HUES64 (cell line): ENCODE measurements around the gene BUB3.
"Not testable (repeated sequence)": the region's sequence is repeated elsewhere in the genome, so short reads cannot be mapped to it uniquely, and the experiment has no call there.

ENCODE experiments used
- H3K27ac ChIP-seq: 2 replicates; pipeline ENCODE4 v1.7.0; 2013; ENCODE audit warnings: low read depth, low read length, inconsistent platforms
- H3K27me3 ChIP-seq: 2 replicates; pipeline ENCODE4 v1.6.1; 2013; ENCODE audit warnings: mild to moderate bottlenecking, low read length; ENCODE audit not compliant: insufficient read depth
- H3K36me3 ChIP-seq: 2 replicates; pipeline ENCODE4 v1.6.1; 2013; ENCODE audit warnings: mild to moderate bottlenecking, low read length; ENCODE audit not compliant: insufficient read depth
- H3K4me1 ChIP-seq: 2 replicates; pipeline ENCODE4 v1.6.1; 2013; ENCODE audit warnings: mild to moderate bottlenecking, low read length, moderate library complexity; ENCODE audit not compliant: insufficient read depth
- H3K4me3 ChIP-seq: 2 replicates; pipeline ENCODE4 v1.5.1; 2013; ENCODE audit warnings: mild to moderate bottlenecking, low read length, moderate library complexity
- H3K9ac ChIP-seq: 2 replicates; pipeline ENCODE4 v1.6.1; 2013; ENCODE audit warnings: mild to moderate bottlenecking, low read depth, low read length
- H3K9me3 ChIP-seq: 2 replicates; pipeline ENCODE4 v1.6.1; 2013; ENCODE audit warnings: low read depth, low read length; ENCODE audit not compliant: insufficient read depth
- WGBS: fragments of 150-250, 120-280 bp; methylation state at CpG from one replicate; pipeline ENCODE4 v1.1.7; 2013; ENCODE audit warnings: missing lambda C conversion rate; 5-methylcytosine and 5-hydroxymethylcytosine counted together

Gene BUB3

GRCh38 chr10:123160311-123160980, 6.2 kb downstream of the BUB3 start:
- WGBS: 95% methylated on average over 11 of the region's 11 CpGs
- Histone ChIP-seq H3K4me1 (peaks cover 5% of the 10 kb centered on the region), H3K4me3 (no peak overlapping the region), H3K36me3 (peaks cover 99% of the 10 kb centered on the region), H3K27me3 (no peaks in the 10 kb centered on the region), H3K27ac (no peak overlapping the region), H3K9me3 (no peaks in the 10 kb centered on the region), H3K9ac (no peak overlapping the region)

DNA sequence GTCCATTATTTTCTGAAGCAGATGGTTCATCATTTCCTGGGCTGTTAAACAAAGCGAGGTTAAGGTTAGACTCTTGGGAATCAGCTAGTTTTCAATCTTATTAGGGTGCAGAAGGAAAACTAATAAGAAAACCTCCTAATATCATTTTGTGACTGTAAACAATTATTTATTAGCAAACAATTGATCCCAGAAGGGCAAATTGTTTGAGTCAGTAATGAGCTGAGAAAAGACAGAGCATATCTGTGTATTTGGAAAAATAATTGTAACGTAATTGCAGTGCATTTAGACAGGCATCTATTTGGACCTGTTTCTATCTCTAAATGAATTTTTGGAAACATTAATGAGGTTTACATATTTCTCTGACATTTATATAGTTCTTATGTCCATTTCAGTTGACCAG, 10.1 kb downstream of the BUB3 start:
- H3K27ac ChIP-seq: no peak overlapping the region
- no peaks in the 10 kb centered on the region for H3K27me3 ChIP-seq
- no peak overlapping the region for H3K9ac ChIP-seq
- H3K4me1 ChIP-seq: no peaks in the 10 kb centered on the region
- peaks cover 99% of the 10 kb centered on the region for H3K36me3 ChIP-seq
- 96% methylated on average over 2 of the region's 2 CpGs for WGBS
- no peak overlapping the region for H3K4me3 ChIP-seq
- no peaks in the 10 kb centered on the region for H3K9me3 ChIP-seq

GRCh38 chr10:123165445-123166072, 11.4 kb downstream of the BUB3 start:
- H3K4me3 ChIP-seq: no peak overlapping the region
- H3K9me3 ChIP-seq: no peaks in the 10 kb centered on the region
- no peaks in the 10 kb centered on the region for H3K4me1 ChIP-seq
- no peak overlapping the region for H3K9ac ChIP-seq
- no peak overlapping the region for H3K27ac ChIP-seq
- H3K36me3 ChIP-seq: peaks cover 95% of the 10 kb centered on the region
- WGBS: 85% methylated on average over 4 of the region's 4 CpGs
- no peaks in the 10 kb centered on the region for H3K27me3 ChIP-seq

DNA sequence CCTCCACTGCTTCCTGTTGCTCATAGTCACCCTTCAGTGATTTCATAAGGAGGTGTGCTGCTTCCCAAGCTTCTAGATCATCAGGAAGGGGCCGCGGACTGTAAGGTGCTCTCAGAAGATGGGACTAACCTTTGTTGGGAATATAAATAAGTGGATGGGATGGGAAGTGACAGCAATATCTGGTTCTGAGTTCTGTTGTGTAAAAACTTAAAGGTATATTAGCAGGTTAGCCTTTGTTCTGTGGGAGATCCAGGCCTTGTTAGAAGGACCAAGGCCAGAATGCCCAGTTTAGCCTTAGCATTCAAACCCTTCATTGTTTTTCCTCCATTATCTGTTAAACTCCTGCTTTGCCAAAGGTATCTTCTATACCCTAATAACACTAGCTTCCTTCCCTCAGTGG, 12.4 kb downstream of the BUB3 start:
- H3K36me3 ChIP-seq: peaks cover 89% of the 10 kb centered on the region
- 97% methylated on average over 2 of the region's 2 CpGs for WGBS

DNA sequence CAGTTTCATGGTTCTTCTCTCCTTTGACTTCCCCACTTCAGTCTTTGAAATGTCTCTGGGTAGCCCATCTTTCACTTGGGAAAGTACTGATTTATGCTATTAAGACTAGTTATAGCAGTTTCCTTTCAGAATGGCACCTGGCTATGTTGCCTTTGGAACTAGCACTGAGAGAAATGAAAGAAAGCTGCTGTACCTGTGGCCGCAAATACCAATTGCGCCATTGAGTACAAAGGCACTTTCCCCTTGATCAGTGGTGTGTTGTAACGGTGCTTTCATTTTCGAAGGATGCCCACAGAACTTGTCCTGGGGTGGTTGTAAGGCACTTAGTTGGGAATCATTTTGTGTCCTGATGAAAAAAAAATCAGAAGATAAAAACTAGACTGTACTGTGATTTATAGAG, 16.8 kb downstream of the BUB3 start:
- no peak overlapping the region for H3K27ac ChIP-seq
- no peak overlapping the region for H3K4me3 ChIP-seq
- no peak overlapping the region for H3K9ac ChIP-seq
- H3K27me3 ChIP-seq: no peaks in the 10 kb centered on the region
- no peaks in the 10 kb centered on the region for H3K4me1 ChIP-seq
- H3K9me3 ChIP-seq: no peaks in the 10 kb centered on the region
- 95% methylated on average over 4 of the region's 4 CpGs for WGBS
- H3K36me3 ChIP-seq: peaks cover 68% of the 10 kb centered on the region

More for the DNA sequence above, 12.4 kb downstream of the BUB3 start:
- Histone ChIP-seq H3K4me3 (no peak overlapping the region), H3K27ac (no peak overlapping the region), H3K9me3 (no peaks in the 10 kb centered on the region), H3K4me1 (no peaks in the 10 kb centered on the region), H3K27me3 (no peaks in the 10 kb centered on the region), H3K9ac (no peak overlapping the region)

GRCh38 chr10:123171616-123172015, 17.4 kb downstream of the BUB3 start:
- not testable (repeated sequence) for H3K27ac ChIP-seq, H3K9ac ChIP-seq, H3K4me1 ChIP-seq, H3K9me3 ChIP-seq, H3K27me3 ChIP-seq, H3K4me3 ChIP-seq
- WGBS: 95% methylated on average over 10 of the region's 10 CpGs
- H3K36me3 ChIP-seq: peaks cover 68% of the 10 kb centered on the region

GRCh38 chr10:123175389-123176387, 21.5 kb downstream of the BUB3 start:
- H3K4me3 ChIP-seq: no peak overlapping the region
- H3K27ac ChIP-seq: no peak overlapping the region
- peaks cover 39% of the 10 kb centered on the region for H3K36me3 ChIP-seq
- no peak overlapping the region for H3K9ac ChIP-seq
- 87% methylated on average over 8 of the region's 9 CpGs for WGBS
- no peaks in the 10 kb centered on the region for H3K4me1 ChIP-seq
- no peaks in the 10 kb centered on the region for H3K9me3 ChIP-seq
- H3K27me3 ChIP-seq: no peaks in the 10 kb centered on the region

DNA sequence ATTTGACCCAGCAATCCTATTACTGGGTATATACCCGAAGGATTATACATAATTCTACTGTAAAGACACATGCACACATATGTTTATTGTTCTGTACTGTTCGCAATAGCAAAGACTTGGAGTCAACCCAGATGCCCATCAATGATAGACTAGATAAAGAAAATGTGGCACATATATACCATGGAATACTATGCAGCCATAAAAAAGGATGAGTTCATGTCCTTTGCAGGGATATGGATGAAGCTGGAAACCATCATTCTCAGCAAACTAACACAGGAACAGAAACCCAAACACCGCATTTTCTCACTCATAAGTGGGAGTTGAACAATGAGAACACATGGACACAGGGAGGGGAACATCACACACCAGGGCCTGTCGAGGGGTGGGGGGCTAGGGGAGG, 24.2 kb downstream of the BUB3 start:
- not testable (repeated sequence) for H3K4me3 ChIP-seq, H3K27me3 ChIP-seq, H3K27ac ChIP-seq, H3K4me1 ChIP-seq, H3K9me3 ChIP-seq, H3K9ac ChIP-seq
- 92% methylated on average over 3 of the region's 4 CpGs for WGBS
- H3K36me3 ChIP-seq: peaks cover 29% of the 10 kb centered on the region

DNA sequence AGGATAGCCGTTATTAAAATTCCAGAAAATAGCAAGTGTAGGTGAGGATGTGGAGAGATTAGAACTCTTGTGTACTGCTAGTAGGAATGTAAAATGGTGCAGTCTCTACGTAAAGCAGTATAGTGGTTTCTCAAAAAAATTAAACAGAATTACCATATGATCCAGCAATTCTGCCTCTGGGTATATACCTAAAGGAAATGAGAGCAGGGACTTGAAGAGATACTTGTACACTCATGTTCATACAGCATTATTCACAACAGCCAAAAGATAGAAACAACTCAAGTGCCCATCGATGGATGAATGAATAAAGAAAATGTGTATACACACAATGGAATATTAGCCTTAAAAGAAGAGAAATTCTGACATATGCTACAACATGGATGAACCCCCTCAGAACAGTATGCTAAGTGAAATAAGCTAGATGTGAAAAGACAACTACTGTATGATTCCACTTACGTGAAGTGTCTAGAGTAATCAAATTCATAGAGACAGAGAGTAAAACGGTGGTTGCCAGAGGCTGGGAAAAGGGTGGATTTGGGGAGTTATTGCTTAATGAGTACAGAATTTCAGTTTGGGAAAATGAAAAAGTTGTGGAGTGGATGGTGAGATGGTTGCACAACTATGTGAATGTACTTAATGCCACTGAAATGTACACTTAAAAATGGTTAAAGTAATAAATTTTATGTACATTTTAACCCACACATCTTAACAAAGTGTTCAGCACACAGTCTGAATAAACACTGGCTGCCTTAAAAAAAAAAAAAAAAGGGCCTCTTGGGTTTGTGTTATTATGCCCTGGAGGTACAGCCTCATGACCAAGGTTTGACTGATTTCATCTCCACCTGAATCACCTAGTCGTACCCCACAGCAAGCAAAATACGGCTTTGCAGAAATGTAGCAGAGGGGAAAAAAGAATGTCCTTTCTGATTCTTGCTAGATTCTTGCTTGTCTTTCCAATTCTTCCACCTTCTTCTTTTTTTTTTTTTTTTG, 26.2 kb downstream of the BUB3 start:
- peaks cover 11% of the 10 kb centered on the region; the same call in 1 of the 2 replicates for H3K9me3 ChIP-seq
- 88% methylated on average over 6 of the region's 7 CpGs for WGBS
- no peaks in the 10 kb centered on the region for H3K4me1 ChIP-seq
- no peak overlapping the region for H3K27ac ChIP-seq
- H3K9ac ChIP-seq: no peak overlapping the region
- no peak overlapping the region for H3K4me3 ChIP-seq
- peaks cover 19% of the 10 kb centered on the region for H3K36me3 ChIP-seq
- H3K27me3 ChIP-seq: no peaks in the 10 kb centered on the region

- Histone ChIP-seq H3K9me3 (peaks cover 11% of the 10 kb centered on the region; the same call in 1 of the 2 replicates), H3K4me1 (no peaks in the 10 kb centered on the region), H3K27ac (no peak overlapping the region), H3K36me3 (peaks cover 4% of the 10 kb centered on the region; the same call in 1 of the 2 replicates), H3K27me3 (no peaks in the 10 kb centered on the region), H3K4me3 (no peak overlapping the region), H3K9ac (no peak overlapping the region)
- WGBS: no CpG with 5 or more reads among the region's 2 CpGs
These were observed 29.5 kb downstream of the BUB3 start for GRCh38 chr10:123183724-123184123.
